Spinal cord (tissue), 10 donors: ENCODE results near the gene GADD45B. TPM values are rescaled to one million over a fixed set of nuclear protein-coding genes. Genes with fewer than 3 reads are reported as not detected.

Experiments used
- DNase-seq, 6 donors: peaks; one replicate each; pipeline versions ENCODE4 v3.0.0 to v3.0.0-alpha.2; 2013 to 2015; ENCODE audit warnings: low spot score in 6 of 6, low read depth in 4 of 6
- H3K27ac ChIP-seq: one replicate; pipeline ENCODE4 v1.5.1; 2013; ENCODE audit warnings: low read depth, low read length, control low read depth
- H3K27me3 ChIP-seq: one replicate; pipeline ENCODE4 v1.6.1; 2013; ENCODE audit warnings: low read length; ENCODE audit not compliant: control insufficient read depth, insufficient read depth
- H3K36me3 ChIP-seq: one replicate; pipeline ENCODE4 v1.6.1; 2013; ENCODE audit warnings: low read length; ENCODE audit not compliant: control insufficient read depth, insufficient read depth
- H3K4me1 ChIP-seq: one replicate; pipeline ENCODE4 v1.6.1; 2013; ENCODE audit warnings: low read length; ENCODE audit not compliant: control insufficient read depth, insufficient read depth
- H3K4me3 ChIP-seq: one replicate; pipeline ENCODE4 v1.5.1; 2013; ENCODE audit warnings: low read depth, low read length, control low read depth
- H3K9me3 ChIP-seq: one replicate; pipeline ENCODE4 v1.6.1; 2013; ENCODE audit warnings: low read length; ENCODE audit not compliant: control insufficient read depth, insufficient read depth
- WGBS: methylation state at CpG from one replicate; pipeline ENCODE4 v1.1.5; 2013; ENCODE audit warnings: missing lambda C conversion rate; ENCODE audit not compliant: insufficient coverage; 5-methylcytosine and 5-hydroxymethylcytosine counted together
- polyA plus RNA-seq, 2 donors: library from polyadenylated mRNA; unstranded; fragments of 120-200 nt; gene quantifications; one replicate each; pipeline ENCODE4 v1.2.1, GENCODE V29; 2013; ENCODE audit not compliant: insufficient read length in 2 of 2
- total RNA-seq, 2 donors: library from RNA; depleted of rRNA in 1 of 2; stranded (reverse); fragments of 120-200 nt in 1 of 2; fragments of >200 nt in 1 of 2; gene quantifications; one replicate each; pipeline versions ENCODE4 v1.2.3 to v1.2.4, GENCODE V29; 2013 to 2014
- donor health status: healthy.

The GADD45B gene
- total and polyA plus RNA-seq, 4 donors: 5.3 to 50.1 (median 17.7) TPM

- Histone ChIP-seq H3K27me3 (no peaks in the 10 kb centered on the region), H3K9me3 (no peaks in the 10 kb centered on the region), H3K27ac (no peak overlapping the region), H3K4me3 (no peak overlapping the region), H3K4me1 (no peaks in the 10 kb centered on the region), H3K36me3 (peaks cover 83% of the 10 kb centered on the region)
- WGBS: 94% methylated on average over 21 of the region's 22 CpGs
- no peak for DNase-seq
These were observed 32.7 kb upstream of the GADD45B start for GRCh38 chr19:2443116-2443784.

GRCh38 chr19:2443785-2444182, 32.1 kb upstream of the GADD45B start:
- Histone ChIP-seq H3K4me1 (no peaks in the 10 kb centered on the region), H3K27ac (no peak overlapping the region), H3K9me3 (no peaks in the 10 kb centered on the region), H3K4me3 (no peak overlapping the region), H3K36me3 (peaks cover 82% of the 10 kb centered on the region), H3K27me3 (no peaks in the 10 kb centered on the region)
- WGBS: 92% methylated on average over 17 of the region's 17 CpGs
- no peak for DNase-seq

GRCh38 chr19:2444251-2445002, 31.5 kb upstream of the GADD45B start:
- Histone ChIP-seq H3K9me3 (no peaks in the 10 kb centered on the region), H3K27ac (no peak overlapping the region), H3K4me1 (no peaks in the 10 kb centered on the region), H3K4me3 (no peak overlapping the region), H3K27me3 (no peaks in the 10 kb centered on the region), H3K36me3 (peaks cover 85% of the 10 kb centered on the region)
- 88% methylated on average over 34 of the region's 34 CpGs for WGBS
- DNase-seq: no peak

GRCh38 chr19:2446381-2446780, 29.5 kb upstream of the GADD45B start:
- Histone ChIP-seq H3K4me3 (no peak overlapping the region), H3K27me3 (no peaks in the 10 kb centered on the region), H3K9me3 (no peaks in the 10 kb centered on the region), H3K27ac (no peak overlapping the region), H3K4me1 (no peaks in the 10 kb centered on the region), H3K36me3 (peaks cover 83% of the 10 kb centered on the region)
- DNase-seq: no peak
- WGBS: 86% methylated on average over 11 of the region's 19 CpGs

GRCh38 chr19:2449019-2449418, 26.9 kb upstream of the GADD45B start:
- Histone ChIP-seq H3K9me3 (no peaks in the 10 kb centered on the region), H3K36me3 (peaks cover 79% of the 10 kb centered on the region), H3K27ac (no peak overlapping the region), H3K4me3 (no peak overlapping the region), H3K4me1 (no peaks in the 10 kb centered on the region), H3K27me3 (no peaks in the 10 kb centered on the region)
- WGBS: 98% methylated on average over 7 of the region's 11 CpGs
- no peak for DNase-seq

GRCh38 chr19:2451138-2451537, 24.8 kb upstream of the GADD45B start:
- no peaks in the 10 kb centered on the region for H3K27me3 ChIP-seq
- H3K4me3 ChIP-seq: no peak overlapping the region
- peaks cover 72% of the 10 kb centered on the region for H3K36me3 ChIP-seq
- H3K9me3 ChIP-seq: no peaks in the 10 kb centered on the region
- 96% methylated on average over 5 of the region's 7 CpGs for WGBS
- peaks cover 20% of the 10 kb centered on the region for H3K4me1 ChIP-seq
- H3K27ac ChIP-seq: no peak overlapping the region
- no peak for DNase-seq

GRCh38 chr19:2451741-2452140, 24.2 kb upstream of the GADD45B start:
- DNase-seq: no peak
- no peak overlapping the region for H3K4me3 ChIP-seq
- H3K27ac ChIP-seq: no peak overlapping the region
- no peaks in the 10 kb centered on the region for H3K9me3 ChIP-seq
- H3K27me3 ChIP-seq: no peaks in the 10 kb centered on the region
- 95% methylated on average over 18 of the region's 18 CpGs for WGBS
- H3K4me1 ChIP-seq: peaks cover 20% of the 10 kb centered on the region
- H3K36me3 ChIP-seq: peaks cover 66% of the 10 kb centered on the region

GRCh38 chr19:2453431-2454025, 22.4 kb upstream of the GADD45B start:
- Histone ChIP-seq H3K27ac (no peak overlapping the region), H3K36me3 (peaks cover 52% of the 10 kb centered on the region), H3K27me3 (no peaks in the 10 kb centered on the region), H3K4me1 (peaks cover 25% of the 10 kb centered on the region), H3K4me3 (no peak overlapping the region), H3K9me3 (no peaks in the 10 kb centered on the region)
- no peak for DNase-seq
- WGBS: 89% methylated on average over 18 of the region's 19 CpGs

GRCh38 chr19:2454199-2454961, 21.5 kb upstream of the GADD45B start:
- Histone ChIP-seq H3K27ac (no peak overlapping the region), H3K9me3 (no peaks in the 10 kb centered on the region), H3K4me3 (no peak overlapping the region), H3K4me1 (peaks cover 25% of the 10 kb centered on the region), H3K36me3 (peaks cover 44% of the 10 kb centered on the region), H3K27me3 (no peaks in the 10 kb centered on the region)
- no peak for DNase-seq
- WGBS: 93% methylated on average over 11 of the region's 19 CpGs
